ENCODE results near the gene MRPS31. TPM values are rescaled to one million over a fixed set of nuclear protein-coding genes. Genes with fewer than 3 reads are reported as not detected.
"Not testable (repeated sequence)": the region's sequence is repeated elsewhere in the genome, so short reads cannot be mapped to it uniquely, and the experiment has no call there.

MRPS31 gene
- total RNA-seq, 3 donors from 2014 or later (not counting 1 experiment from before 2014, with no cell fraction given), result 13.6 to 19.6 (median 13.8) TPM

GRCh38 chr13:40789275-40790153, 18.5 kb upstream of the MRPS31 start, which contains the start of gene SLC25A15:
Gene SLC25A15 (plus strand): TSS chr13:40789611. CDS start chr13:40793227, 3,616 bp downstream.
- Mint-ChIP-seq H3K9me3 (no peaks in the 10 kb centered on the region), H3K27ac (peak within 1 kb of the TSS; percentile 22 to 26), H3K4me3 (peak within 1 kb of the TSS; percentile 75), H3K36me3 (no peaks in the 10 kb centered on the region), H3K4me1 (peaks cover 5 to 6% of the 10 kb centered on the region in 2 donors), H3K27me3 (ENCODE audit: low read depth in 2 of 2) (no peaks in the 10 kb centered on the region)
- peak within 1 kb of the TSS; percentile 66 for H3K4me3 ChIP-seq (ENCODE audit: low read length)
- H3K27ac ChIP-seq (ENCODE audit: low read length), result peak within 1 kb of the TSS; percentile 70
- peaks cover 5% of the 10 kb centered on the region for H3K36me3 ChIP-seq (ENCODE audit: control insufficient read depth, insufficient read depth, low read length)
- peak; percentile 71 to 81 for DNase-seq
- H3K9me3 ChIP-seq (ENCODE audit: control insufficient read depth, insufficient read depth, low read length), result no peaks in the 10 kb centered on the region
- 2% methylated on average over 101 of the region's 101 CpGs for WGBS (ENCODE audit: insufficient coverage)
- TF ChIP-seq CTCF (IDR thresholded peaks at IDR 0.05), result no peak
- peak; percentile 90 to 92 (median 91) for ATAC-seq
- peaks cover 15% of the 10 kb centered on the region for H3K4me1 ChIP-seq (ENCODE audit: control insufficient read depth, insufficient read depth, low read length)
- H3K27me3 ChIP-seq (ENCODE audit: control insufficient read depth, insufficient read depth, low read length), result no peaks in the 10 kb centered on the region
- intact Hi-C loops (cut with micrococcal nuclease), result loop anchor here (2.0 kb wide), 1 partner anchor 19 kb away; the partner anchor contains the start of gene MRPS31

- WGBS (ENCODE audit: insufficient coverage), result 63% methylated on average over 17 of the region's 18 CpGs
- H3K27me3 Mint-ChIP-seq (ENCODE audit: low read depth in 2 of 2); H3K27ac Mint-ChIP-seq; H3K27me3 ChIP-seq (ENCODE audit: control insufficient read depth, insufficient read depth, low read length); H3K9me3 ChIP-seq (ENCODE audit: control insufficient read depth, insufficient read depth, low read length); ATAC-seq; H3K9me3 Mint-ChIP-seq; H3K36me3 ChIP-seq (ENCODE audit: control insufficient read depth, insufficient read depth, low read length); H3K4me1 Mint-ChIP-seq; DNase-seq; H3K36me3 Mint-ChIP-seq: not testable (repeated sequence)
- H3K4me1 ChIP-seq (ENCODE audit: control insufficient read depth, insufficient read depth, low read length), result peaks cover 15% of the 10 kb centered on the region
- H3K4me3 Mint-ChIP-seq, result peak overlapping the region; percentile 72
- H3K4me3 ChIP-seq (ENCODE audit: low read length), result peak overlapping the region; percentile 66
- H3K27ac ChIP-seq (ENCODE audit: low read length), result peak overlapping the region; percentile 70
- intact Hi-C loops (cut with micrococcal nuclease), result loop anchor here (2.0 kb wide), 1 partner anchor 18 kb away; the partner anchor contains the start of gene MRPS31
Measured at GRCh38 chr13:40788540-40789274, 17.7 kb upstream of the MRPS31 start.

GRCh38 chr13:40787062-40787461, 16.1 kb upstream of the MRPS31 start:
- ATAC-seq (no peak), DNase-seq (no peak)
- peak overlapping the region; percentile 9 for H3K4me3 Mint-ChIP-seq
- 97% methylated on average over 5 of the region's 5 CpGs for WGBS (ENCODE audit: insufficient coverage)
- H3K9me3 ChIP-seq (ENCODE audit: control insufficient read depth, insufficient read depth, low read length), result no peaks in the 10 kb centered on the region
- no peaks in the 10 kb centered on the region for H3K36me3 ChIP-seq (ENCODE audit: control insufficient read depth, insufficient read depth, low read length)
- H3K27me3 Mint-ChIP-seq (ENCODE audit: low read depth in 2 of 2), result peaks cover 0 to 2% of the 10 kb centered on the region in 2 donors
- H3K27ac ChIP-seq (ENCODE audit: low read length), result no peak overlapping the region
- H3K4me1 Mint-ChIP-seq, result peaks cover 1 to 4% of the 10 kb centered on the region in 2 donors
- H3K9me3 Mint-ChIP-seq, result no peaks in the 10 kb centered on the region
- no peak overlapping the region for H3K27ac Mint-ChIP-seq
- H3K36me3 Mint-ChIP-seq, result no peaks in the 10 kb centered on the region
- no peak for TF ChIP-seq CTCF (IDR thresholded peaks at IDR 0.05)
- no peak overlapping the region for H3K4me3 ChIP-seq (ENCODE audit: low read length)
- H3K27me3 ChIP-seq (ENCODE audit: control insufficient read depth, insufficient read depth, low read length), result no peaks in the 10 kb centered on the region
- H3K4me1 ChIP-seq (ENCODE audit: control insufficient read depth, insufficient read depth, low read length), result peaks cover 15% of the 10 kb centered on the region
- intact Hi-C loops (cut with micrococcal nuclease), result no loop called here

GRCh38 chr13:40786568-40786996, 15.6 kb upstream of the MRPS31 start:
- Histone ChIP-seq H3K4me1 (ENCODE audit: control insufficient read depth, insufficient read depth, low read length) (peaks cover 15% of the 10 kb centered on the region), H3K4me3 (ENCODE audit: low read length) (no peak overlapping the region), H3K9me3 (ENCODE audit: control insufficient read depth, insufficient read depth, low read length) (no peaks in the 10 kb centered on the region), H3K27me3 (ENCODE audit: control insufficient read depth, insufficient read depth, low read length) (no peaks in the 10 kb centered on the region), H3K36me3 (ENCODE audit: control insufficient read depth, insufficient read depth, low read length) (no peaks in the 10 kb centered on the region), H3K27ac (ENCODE audit: low read length) (no peak overlapping the region)
- DNase-seq, result no peak
- Mint-ChIP-seq H3K9me3 (no peaks in the 10 kb centered on the region), H3K4me1 (no peaks in the 10 kb centered on the region), H3K36me3 (no peaks in the 10 kb centered on the region), H3K27ac (no peak overlapping the region), H3K27me3 (ENCODE audit: low read depth in 2 of 2) (peaks cover 0 to 2% of the 10 kb centered on the region in 2 donors), H3K4me3 (no peak overlapping the region)
- intact Hi-C loops (cut with micrococcal nuclease), result no loop called here
- no peak for ATAC-seq
- 95% methylated on average over 3 of the region's 4 CpGs for WGBS (ENCODE audit: insufficient coverage)
- TF ChIP-seq CTCF (IDR thresholded peaks at IDR 0.05), result no peak

All from natural killer cell (primary cell).